Measurements from ENCODE around the gene ANK3. TPM values are rescaled to one million over a fixed set of nuclear protein-coding genes. Genes with fewer than 3 reads are reported as not detected.

The ANK3 gene
- total and polyA plus RNA-seq, 2 donors (not counting 3 experiments of a cell fraction or from before 2014, with no cell fraction given), result 0.88 to 8.5 TPM

DNA sequence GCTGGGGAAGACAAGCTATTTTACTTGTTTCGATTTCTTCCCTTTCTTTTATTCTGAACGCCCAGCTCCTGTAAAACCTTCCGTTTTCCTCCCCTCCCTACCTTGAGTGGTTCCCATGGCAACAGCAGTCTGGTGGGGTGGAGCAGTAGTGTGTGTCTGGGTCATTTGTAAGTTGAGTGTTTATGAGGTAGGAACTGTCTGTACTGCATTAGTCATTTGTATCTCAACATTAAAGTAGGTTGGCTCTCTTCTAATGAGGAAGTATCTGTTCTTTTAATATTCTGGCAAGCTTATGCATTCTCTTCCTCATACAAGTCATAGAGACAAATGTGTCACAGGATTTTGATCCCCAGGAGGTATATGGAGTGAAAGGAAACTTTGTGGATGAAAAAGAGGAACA, 398.0 kb downstream of the ANK3 start:
- FAIRE-seq (no peak), DNase-seq (ENCODE audit: low read depth, low spot score) (peak; percentile 8)
- H3K9me1 ChIP-seq (replicated peaks; ENCODE audit: control insufficient read depth, extremely low read depth, insufficient read depth, low read length), result no peaks in the 10 kb centered on the region
- no peak overlapping the region for H3K4me2 ChIP-seq (ENCODE audit: insufficient read depth, low read length)
- H2AFZ ChIP-seq (ENCODE audit: low read depth, low read length), result no peak overlapping the region
- no peaks in the 10 kb centered on the region for H3K9me3 ChIP-seq (replicated peaks; ENCODE audit: control insufficient read depth, insufficient read depth, low read length)
- no peak overlapping the region for H3K9ac ChIP-seq (replicated peaks; ENCODE audit: extremely low read depth, insufficient read depth, low read length)
- no peak overlapping the region for H3K27ac ChIP-seq (ENCODE audit: insufficient read depth, low read depth, low read length)
- no peaks in the 10 kb centered on the region for H3K4me1 ChIP-seq (ENCODE audit: control insufficient read depth, extremely low read depth, insufficient read depth, low read length)
- dilution Hi-C loops (cut with MboI; ENCODE audit: extremely low pct_ligation_motif_present, low sequenced_read_pairs) (no loop called here), intact Hi-C loops (cut with micrococcal nuclease) (no loop called here)
- no peak overlapping the region for H3K4me3 ChIP-seq (replicated peaks in 1 of 3; ENCODE audit: insufficient read depth in 1 of 3, low read depth in 1 of 3, low read length in 3 of 3)
- H3K27me3 ChIP-seq (ENCODE audit: control insufficient read depth in 2 of 2, insufficient read depth in 2 of 2, low read length in 2 of 2), result peaks cover 0 to 4% of the 10 kb centered on the region in 2 experiments
- CTCF ChIA-PET, result interaction anchor here (0.8 kb wide), 1 partner anchor 30 kb away, joined by 3 read pairs; no protein-coding TSS in a partner anchor
- H4K20me1 ChIP-seq (replicated peaks; ENCODE audit: control insufficient read depth, extremely low read depth, insufficient read depth, low read length), result no peaks in the 10 kb centered on the region
- POLR2A ChIA-PET, result interaction anchor here (0.6 kb wide), 1 partner anchor 23 kb away, joined by 5 read pairs; no protein-coding TSS in a partner anchor
- no peak for TF ChIP-seq FOS (IDR thresholded peaks at IDR 0.05; ENCODE audit: borderline replicate concordance, insufficient read depth, low read length)
- no peak for TF ChIP-seq POLR2AphosphoS5 (IDR thresholded peaks at IDR 0.05; ENCODE audit: insufficient read depth, low read depth, low read length)
- TF ChIP-seq, protein P1, sequence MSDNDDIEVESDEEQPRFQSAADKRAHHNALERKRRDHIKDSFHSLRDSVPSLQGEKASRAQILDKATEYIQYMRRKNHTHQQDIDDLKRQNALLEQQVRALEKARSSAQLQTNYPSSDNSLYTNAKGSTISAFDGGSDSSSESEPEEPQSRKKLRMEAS (IDR thresholded peaks at IDR 0.05; ENCODE audit: insufficient read depth, insufficient read length), result no peak
- TF ChIP-seq, protein P2, sequence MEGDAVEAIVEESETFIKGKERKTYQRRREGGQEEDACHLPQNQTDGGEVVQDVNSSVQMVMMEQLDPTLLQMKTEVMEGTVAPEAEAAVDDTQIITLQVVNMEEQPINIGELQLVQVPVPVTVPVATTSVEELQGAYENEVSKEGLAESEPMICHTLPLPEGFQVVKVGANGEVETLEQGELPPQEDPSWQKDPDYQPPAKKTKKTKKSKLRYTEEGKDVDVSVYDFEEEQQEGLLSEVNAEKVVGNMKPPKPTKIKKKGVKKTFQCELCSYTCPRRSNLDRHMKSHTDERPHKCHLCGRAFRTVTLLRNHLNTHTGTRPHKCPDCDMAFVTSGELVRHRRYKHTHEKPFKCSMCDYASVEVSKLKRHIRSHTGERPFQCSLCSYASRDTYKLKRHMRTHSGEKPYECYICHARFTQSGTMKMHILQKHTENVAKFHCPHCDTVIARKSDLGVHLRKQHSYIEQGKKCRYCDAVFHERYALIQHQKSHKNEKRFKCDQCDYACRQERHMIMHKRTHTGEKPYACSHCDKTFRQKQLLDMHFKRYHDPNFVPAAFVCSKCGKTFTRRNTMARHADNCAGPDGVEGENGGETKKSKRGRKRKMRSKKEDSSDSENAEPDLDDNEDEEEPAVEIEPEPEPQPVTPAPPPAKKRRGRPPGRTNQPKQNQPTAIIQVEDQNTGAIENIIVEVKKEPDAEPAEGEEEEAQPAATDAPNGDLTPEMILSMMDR (IDR thresholded peaks at IDR 0.05; ENCODE audit: extremely low read depth in 1 of 2, insufficient read depth in 1 of 2, low read depth in 1 of 2, low read length in 2 of 2), result no peak
- no peak for TF ChIP-seq POLR2A (IDR thresholded peaks at IDR 0.05; ENCODE audit: low read depth, low read length)
- no peak for TF ChIP-seq JUN (IDR thresholded peaks at IDR 0.05; ENCODE audit: borderline replicate concordance, insufficient read depth, insufficient read length, low read depth)
- TF ChIP-seq MYC (IDR thresholded peaks at IDR 0.05; ENCODE audit: low read depth, low read length), result no peak
- TF ChIP-seq GATA2 (IDR thresholded peaks at IDR 0.05; ENCODE audit: insufficient read depth, insufficient read length, low read depth, low read length), result no peak
- no peak for TF ChIP-seq EZH2 (IDR thresholded peaks at IDR 0.05; ENCODE audit: borderline replicate concordance, low read depth, low read length, severe bottlenecking)
- BruUV-seq (replicated peaks), result no TSS peak
- no peaks in the 10 kb centered on the region for H3K36me3 ChIP-seq (ENCODE audit: control insufficient read depth in 2 of 2, extremely low read depth in 1 of 2, insufficient read depth in 2 of 2, low read length in 2 of 2)
- no peaks in the 10 kb centered on the region for H3K79me2 ChIP-seq (ENCODE audit: control insufficient read depth, insufficient read depth, low read length)
